Measurements from ENCODE around the gene MKNK1. TPM values are rescaled to one million over a fixed set of nuclear protein-coding genes. Genes with fewer than 3 reads are reported as not detected.

Gene MKNK1
- total and polyA plus RNA-seq, 2 of the 8 experiments (the other 6 are each of a cell fraction or from before 2014, with no cell fraction given) = 13.9 to 21.5 TPM

- 82% methylated on average over 1 of the region's 1 CpG; no CpG with 5 or more reads in 1 of the 2 experiments for WGBS, 2 experiments (ENCODE audit: extremely low coverage in 1 of 2, insufficient coverage in 1 of 2, insufficient read length in 1 of 2, insufficient replicate concordance in 2 of 2, low coverage in 1 of 2, low lambda C conversion rate in 2 of 2, missing lambda C conversion rate in 1 of 2)
- no peak overlapping the region for H4K5ac ChIP-seq (ENCODE audit: insufficient read length, low read depth, low read length)
- H2AFZ ChIP-seq (ENCODE audit: low read length) = no peak overlapping the region
- TF ChIP-seq CBX5 (IDR thresholded peaks at IDR 0.05; ENCODE audit: low read depth, low read length) = no peak
- TF ChIP-seq, protein P1, sequence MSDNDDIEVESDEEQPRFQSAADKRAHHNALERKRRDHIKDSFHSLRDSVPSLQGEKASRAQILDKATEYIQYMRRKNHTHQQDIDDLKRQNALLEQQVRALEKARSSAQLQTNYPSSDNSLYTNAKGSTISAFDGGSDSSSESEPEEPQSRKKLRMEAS (IDR thresholded peaks at IDR 0.05) = no peak
These were observed 35.5 kb upstream of the MKNK1 start for GRCh38 chr1:46639547-46639946.

More at GRCh38 chr1:46639547-46639946, 35.5 kb upstream of the MKNK1 start:
- no peak overlapping the region for H3K27ac ChIP-seq (ENCODE audit: low read depth, low read length)
- no peak overlapping the region for H3K4ac ChIP-seq (replicated peaks; ENCODE audit: insufficient read length, low read depth, low read length)
- DNase-seq (ENCODE audit: low read depth in 1 of 2, low spot score in 2 of 2) (no peak), FAIRE-seq (no peak)
- no peaks in the 10 kb centered on the region for H4K20me1 ChIP-seq (replicated peaks in 1 of 2; ENCODE audit: control insufficient read depth in 1 of 2, insufficient read depth in 2 of 2, low read length in 2 of 2)
- H2BK20ac ChIP-seq (ENCODE audit: low read length) = no peak overlapping the region
- no peak overlapping the region for H3K4me2 ChIP-seq (ENCODE audit: insufficient read depth in 1 of 2, low read depth in 2 of 2, low read length in 2 of 2)
- H2AK5ac ChIP-seq (ENCODE audit: low read depth, low read length) = no peak overlapping the region
- no peak overlapping the region for H3K9ac ChIP-seq (replicated peaks in 1 of 4; ENCODE audit: extremely low read depth in 1 of 4, low read depth in 3 of 4, low read length in 3 of 4)
- POLR2A ChIA-PET (ENCODE audit: partially characterized antibody) = interaction anchor here (2.0 kb wide), 1 partner anchor 10 kb away, joined by 4 read pairs; no protein-coding TSS in a partner anchor
- H3K23me2 ChIP-seq (ENCODE audit: low read depth, low read length) = no peaks in the 10 kb centered on the region
- no peaks in the 10 kb centered on the region for H3K79me2 ChIP-seq (ENCODE audit: control insufficient read depth in 1 of 2, insufficient read depth in 2 of 2, low read length in 2 of 2)
- no peak overlapping the region for H2BK5ac ChIP-seq (ENCODE audit: low read depth, low read length)
- no peak overlapping the region for H2BK15ac ChIP-seq (ENCODE audit: low read length)
- no peak overlapping the region for H3K14ac ChIP-seq (ENCODE audit: insufficient read length)
- H3K4me1 ChIP-seq (replicated peaks in 1 of 4; ENCODE audit: control insufficient read depth in 3 of 4, insufficient read depth in 4 of 4, low read length in 3 of 4) = no peaks in the 10 kb centered on the region
- no peak overlapping the region for H4K8ac ChIP-seq (ENCODE audit: extremely low read depth, insufficient read depth, low read length)
- H3K27me3 ChIP-seq (replicated peaks in 1 of 4; ENCODE audit: control insufficient read depth in 3 of 4, extremely low read depth in 1 of 4, insufficient read depth in 3 of 4, low read length in 3 of 4) = no peaks in the 10 kb centered on the region
- CTCF ChIA-PET (ENCODE audit: partially characterized antibody) = no interaction called here
- no peak overlapping the region for H2BK120ac ChIP-seq (replicated peaks; ENCODE audit: low read depth, low read length)
- H2BK12ac ChIP-seq (ENCODE audit: low read depth, low read length) = no peak overlapping the region
- no peak overlapping the region for H3K23ac ChIP-seq (ENCODE audit: insufficient read length)
- H3K4me3 ChIP-seq (ENCODE audit: extremely low read depth in 1 of 4, insufficient read depth in 2 of 4, low read depth in 3 of 4, low read length in 4 of 4) = no peak overlapping the region
- H3K36me3 ChIP-seq (ENCODE audit: control insufficient read depth in 2 of 4, insufficient read depth in 4 of 4, low read length in 3 of 4) = peaks cover 0 to 13% (median 5%) of the 10 kb centered on the region in 4 experiments; a peak in 6 of 8 replicates
- H3K79me1 ChIP-seq (ENCODE audit: low read depth, low read length) = no peaks in the 10 kb centered on the region
- H3K18ac ChIP-seq (ENCODE audit: extremely low read depth, low read length) = no peak overlapping the region
- no peaks in the 10 kb centered on the region for H3K9me3 ChIP-seq (ENCODE audit: insufficient read depth in 2 of 2, low read depth in 1 of 2, low read length in 1 of 2)
- no peak overlapping the region for H4K91ac ChIP-seq (replicated peaks; ENCODE audit: insufficient read length, low read length)
- no peak overlapping the region for H3K56ac ChIP-seq (replicated peaks; ENCODE audit: insufficient read length, low read depth, low read length)

All from H1 (cell line).